Measurements from ENCODE around the gene SENP1.
A peak's percentile ranks its signal among the peaks of the same experiment; 100 is the strongest.
"Not testable (repeated sequence)": the region's sequence is repeated elsewhere in the genome, so short reads cannot be mapped to it uniquely, and the experiment has no call there.

The SENP1 gene

GRCh38 chr12:48105867-48106680 lies at the start of gene SENP1:
Gene SENP1, minus strand, starts transcription at chr12:48106079. Its CDS starts 4,607 bp downstream, at chr12:48101472.
- no peak for DNase-seq (ENCODE audit: low read depth)

GRCh38 chr12:48151103-48151771 lies 45.4 kb upstream of the SENP1 start:
- no peak for DNase-seq (ENCODE audit: low read depth)

GRCh38 chr12:48145981-48146380 lies 40.1 kb upstream of the SENP1 start:
- no peak for DNase-seq (ENCODE audit: low read depth)

GRCh38 chr12:48143898-48144297 lies 38.0 kb upstream of the SENP1 start:
- DNase-seq (ENCODE audit: low read depth) = no peak

GRCh38 chr12:48142818-48143674 lies 37.2 kb upstream of the SENP1 start:
- no peak for DNase-seq (ENCODE audit: low read depth)

- no peak for DNase-seq (ENCODE audit: low read depth)
These were observed 29.1 kb upstream of the SENP1 start for GRCh38 chr12:48135027-48135426.

- no peak for DNase-seq (ENCODE audit: low read depth)
These were observed 26.9 kb upstream of the SENP1 start for GRCh38 chr12:48132826-48133225.

- DNase-seq (ENCODE audit: low read depth) = no peak
These were observed 25.6 kb upstream of the SENP1 start for GRCh38 chr12:48131517-48131916.

GRCh38 chr12:48129376-48129775 lies 23.5 kb upstream of the SENP1 start:
- DNase-seq (ENCODE audit: low read depth) = no peak

GRCh38 chr12:48128800-48129199 lies 22.9 kb upstream of the SENP1 start:
- no peak for DNase-seq (ENCODE audit: low read depth)

GRCh38 chr12:48126953-48127630 lies 21.2 kb upstream of the SENP1 start:
- no peak for DNase-seq (ENCODE audit: low read depth)

- DNase-seq (ENCODE audit: low read depth) = no peak
These were observed 20.1 kb upstream of the SENP1 start for GRCh38 chr12:48125985-48126384.

GRCh38 chr12:48125542-48125941 lies 19.7 kb upstream of the SENP1 start:
- not testable (repeated sequence) for DNase-seq (ENCODE audit: low read depth)

- no peak for DNase-seq (ENCODE audit: low read depth)
These were observed 17.3 kb upstream of the SENP1 start for GRCh38 chr12:48123169-48123568.

GRCh38 chr12:48122065-48122834 lies 16.4 kb upstream of the SENP1 start:
- DNase-seq (ENCODE audit: low read depth) = no peak

- no peak for DNase-seq (ENCODE audit: low read depth)
These were observed 15.6 kb upstream of the SENP1 start for GRCh38 chr12:48121522-48121921.

- no peak for DNase-seq (ENCODE audit: low read depth)
These were observed 13.9 kb upstream of the SENP1 start for GRCh38 chr12:48119834-48120195.

- DNase-seq (ENCODE audit: low read depth) = peak; percentile 75
These were observed 13.4 kb upstream of the SENP1 start, which contains the start of gene PFKM for GRCh38 chr12:48119078-48119833. Gene PFKM, plus strand, starts transcription at chr12:48119364. Its CDS starts 3,411 bp downstream, at chr12:48122775.

- DNase-seq (ENCODE audit: low read depth) = no peak
These were observed 12.5 kb upstream of the SENP1 start for GRCh38 chr12:48118284-48118871.

GRCh38 chr12:48115957-48116356 lies 10.1 kb upstream of the SENP1 start:
- no peak for DNase-seq (ENCODE audit: low read depth)

Data from non-pigmented ciliary epithelial cell (primary cell).